H9 (cell line): ENCODE measurements around the gene FAM43B. TPM values are rescaled to one million over a fixed set of nuclear protein-coding genes. Genes with fewer than 3 reads are reported as not detected.

ENCODE experiments used
- DNase-seq: peaks from one replicate; pipeline ENCODE4 v3.0.0-alpha.2; 2017
- H2AFZ ChIP-seq: one replicate; pipeline ENCODE4 v1.6.1; 2013; ENCODE audit warnings: mild to moderate bottlenecking, low read length, control low read depth, moderate library complexity
- H2AK5ac ChIP-seq: 2 replicates; pipeline ENCODE4 v1.6.1; 2013; ENCODE audit warnings: low read length, control low read depth, mixed read lengths; ENCODE audit not compliant: insufficient read length
- H2BK120ac ChIP-seq: one replicate; pipeline ENCODE4 v1.6.1; 2013; ENCODE audit warnings: low read depth, mild to moderate bottlenecking, low read length, control low read depth, inconsistent platforms; ENCODE audit not compliant: poor library complexity, severe bottlenecking
- H2BK12ac ChIP-seq: 2 replicates; pipeline ENCODE4 v1.6.1; 2013; ENCODE audit warnings: low read length, control low read depth, mixed read lengths, low read depth; ENCODE audit not compliant: insufficient read length
- H2BK15ac ChIP-seq: 2 replicates; pipeline ENCODE4 v1.6.1; 2013; ENCODE audit warnings: low read depth, low read length, control low read depth
- H2BK20ac ChIP-seq: one replicate; pipeline ENCODE4 v1.6.1; 2013; ENCODE audit warnings: low read depth, mild to moderate bottlenecking, low read length, control low read depth, inconsistent platforms; ENCODE audit not compliant: poor library complexity, severe bottlenecking
- H2BK5ac ChIP-seq: 2 replicates; pipeline ENCODE4 v1.6.1; 2013; ENCODE audit warnings: low read length, control low read depth, mixed read lengths; ENCODE audit not compliant: insufficient read length
- H3K14ac ChIP-seq: 2 replicates; pipeline ENCODE4 v1.6.1; 2013; ENCODE audit warnings: low read length, control low read depth; ENCODE audit not compliant: insufficient read depth
- H3K18ac ChIP-seq: 2 replicates; pipeline ENCODE4 v1.6.1; 2013; ENCODE audit warnings: low read depth, mild to moderate bottlenecking, mixed read lengths, low read length, control low read depth; ENCODE audit not compliant: insufficient read length
- H3K23ac ChIP-seq: 2 replicates; pipeline ENCODE4 v1.6.1; 2013; ENCODE audit warnings: low read length, control low read depth, mixed read lengths, low read depth; ENCODE audit not compliant: insufficient read length
- H3K23me2 ChIP-seq: 2 replicates; pipeline ENCODE4 v1.6.1; 2013; ENCODE audit warnings: low read depth, mild to moderate bottlenecking, mixed read lengths, low read length, control low read depth; ENCODE audit not compliant: insufficient read length, poor library complexity, severe bottlenecking
- H3K27ac ChIP-seq: 2 replicates; pipeline ENCODE4 v1.5.1; 2013; ENCODE audit warnings: low read length, control low read depth, mixed read lengths, low read depth; ENCODE audit not compliant: insufficient read length
- H3K27me3 ChIP-seq: 2 replicates; pipeline ENCODE4 v1.6.1; 2013; ENCODE audit warnings: low read length, control low read depth, inconsistent platforms; ENCODE audit not compliant: insufficient read depth
- H3K4ac ChIP-seq: 2 replicates; pipeline ENCODE4 v1.6.1; 2013; ENCODE audit warnings: low read depth, mild to moderate bottlenecking, control low read depth, inconsistent platforms, low read length, moderate library complexity
- H3K4me1 ChIP-seq: 2 replicates; pipeline ENCODE4 v1.6.1; 2013; ENCODE audit warnings: low read length, control low read depth, inconsistent platforms; ENCODE audit not compliant: insufficient read depth
- H3K4me2 ChIP-seq: 2 replicates; pipeline ENCODE4 v1.6.1; 2013; ENCODE audit warnings: low read length, control low read depth, mixed read lengths; ENCODE audit not compliant: insufficient read length, insufficient read depth
- H3K56ac ChIP-seq: 2 replicates; pipeline ENCODE4 v1.6.1; 2013; ENCODE audit warnings: low read depth, mild to moderate bottlenecking, mixed read lengths, low read length, control low read depth; ENCODE audit not compliant: insufficient read length
- H3K79me1 ChIP-seq: 2 replicates; pipeline ENCODE4 v1.6.1; 2013; ENCODE audit warnings: low read depth, mild to moderate bottlenecking, moderate library complexity, low read length, control low read depth, inconsistent platforms; ENCODE audit not compliant: insufficient read depth, poor library complexity, severe bottlenecking
- H3K79me2 ChIP-seq: 2 replicates; pipeline ENCODE4 v1.6.1; 2013; ENCODE audit warnings: low read length, control low read depth, inconsistent platforms; ENCODE audit not compliant: insufficient read depth
- H3K9ac ChIP-seq: 2 replicates; pipeline ENCODE4 v1.6.1; 2013; ENCODE audit warnings: low read length, control low read depth, mixed read lengths; ENCODE audit not compliant: insufficient read length; ENCODE audit errors: extremely low read depth
- H3K9me3 ChIP-seq: one replicate; pipeline ENCODE4 v1.6.1; 2013; ENCODE audit warnings: low read depth, low read length, inconsistent platforms; ENCODE audit not compliant: control insufficient read depth
- H3T11ph ChIP-seq: one replicate; pipeline ENCODE4 v1.6.1; 2013; ENCODE audit warnings: mild to moderate bottlenecking, low read length, control low read depth, inconsistent platforms
- H4K20me1 ChIP-seq: one replicate; pipeline ENCODE4 v1.6.1; 2013; ENCODE audit not compliant: control insufficient read depth, insufficient read length, insufficient read depth
- H4K5ac ChIP-seq: 2 replicates; pipeline ENCODE4 v1.6.1; 2013; ENCODE audit warnings: low read depth, mild to moderate bottlenecking, mixed read lengths, low read length, control low read depth; ENCODE audit not compliant: insufficient read length
- H4K8ac ChIP-seq: replicated peaks from 2 replicates; pipeline ENCODE4 v1.6.1; 2013; ENCODE audit warnings: low read length, control low read depth, mixed read lengths, low read depth; ENCODE audit not compliant: insufficient read length
- H4K91ac ChIP-seq: 2 replicates; pipeline ENCODE4 v1.6.1; 2013; ENCODE audit warnings: low read depth, mild to moderate bottlenecking, moderate library complexity, mixed read lengths, low read length, control low read depth; ENCODE audit not compliant: insufficient read length
- H3K27ac Mint-ChIP-seq, 3 experiments: 2 replicates in 2 of 3; 3 replicates in 1 of 3; pipeline ENCODE4 v1.8.0; 2020 to 2021; ENCODE audit warnings: mixed read lengths in 3 of 3, mild to moderate bottlenecking in 1 of 3, moderate library complexity in 1 of 3
- H3K27me3 Mint-ChIP-seq: 2 replicates; pipeline ENCODE4 v1.8.0; 2021; ENCODE audit warnings: low read depth, mild to moderate bottlenecking, moderate library complexity, mixed read lengths
- H3K36me3 Mint-ChIP-seq, 3 experiments: 2 replicates in 2 of 3; 3 replicates in 1 of 3; pipeline ENCODE4 v1.8.0; 2020 to 2021; ENCODE audit warnings: low read depth in 3 of 3, mixed read lengths in 3 of 3; ENCODE audit not compliant: insufficient read depth in 1 of 3
- H3K4me1 Mint-ChIP-seq, 2 experiments: 2 replicates each; pipeline ENCODE4 v1.8.0; 2020; ENCODE audit warnings: mixed read lengths in 2 of 2
- H3K4me3 Mint-ChIP-seq, 2 experiments: 2 replicates in 1 of 2; 3 replicates in 1 of 2; pipeline ENCODE4 v1.8.0; 2020 to 2021; ENCODE audit warnings: mild to moderate bottlenecking in 2 of 2, mixed read lengths in 2 of 2, moderate library complexity in 1 of 2
- H3K9me3 Mint-ChIP-seq, 2 experiments: 2 replicates in 1 of 2; 3 replicates in 1 of 2; pipeline ENCODE4 v1.8.0; 2020; ENCODE audit warnings: mild to moderate bottlenecking in 2 of 2, mixed read lengths in 2 of 2, moderate library complexity in 1 of 2
- CTCF ChIP-seq: fragments of 200-600 bp; sonication (generic); conservative IDR thresholded peaks from 3 replicates; pipeline ENCODE4 v1.8.0; 2021; ENCODE audit warnings: antibody characterized with exemption, mild to moderate bottlenecking
- WGBS: extraction: QIAGEN DNeasy Blood & Tissue Kit; methylation state at CpG from one replicate; pipeline ENCODE4 v1.1.7; 2013; ENCODE audit warnings: missing lambda C conversion rate, low lambda C conversion rate, mixed read lengths; ENCODE audit not compliant: insufficient read length; ENCODE audit errors: extremely low coverage; 5-methylcytosine and 5-hydroxymethylcytosine counted together
- total RNA-seq: library from RNA; stranded (reverse); gene quantifications from 2 replicates; pipeline ENCODE4 v1.2.1, GENCODE V29; 2021

The FAM43B gene
- total RNA-seq, 1 experiment from 2014 or later: 0.22 TPM

- Histone ChIP-seq H3K79me2 (no peaks in the 10 kb centered on the region), H2AK5ac (no peak overlapping the region), H2AFZ (no peak overlapping the region), H3K27ac (no peak overlapping the region), H3K79me1 (no peaks in the 10 kb centered on the region), H4K20me1 (no peaks in the 10 kb centered on the region), H3T11ph (no peak overlapping the region), H3K9ac (no peak overlapping the region), H3K23ac (no peak overlapping the region), H4K5ac (no peak overlapping the region), H3K4me1 (no peaks in the 10 kb centered on the region), H3K18ac (no peak overlapping the region), H3K9me3 (no peaks in the 10 kb centered on the region), H3K14ac (no peak overlapping the region), H3K56ac (no peak overlapping the region), H2BK20ac (no peak overlapping the region), H3K23me2 (peaks cover 5% of the 10 kb centered on the region), H2BK12ac (no peak overlapping the region), H4K91ac (no peak overlapping the region), H2BK15ac (no peak overlapping the region), H4K8ac (no peak overlapping the region), H3K4ac (no peak overlapping the region), H2BK5ac (no peak overlapping the region), H3K27me3 (peaks cover 17% of the 10 kb centered on the region), H3K4me2 (no peak overlapping the region), H2BK120ac (no peak overlapping the region)
- no peaks in the 10 kb centered on the region; a peak in 1 of 5 replicates for H3K9me3 Mint-ChIP-seq
- peaks cover 0 to 2% (median 0%) of the 10 kb centered on the region in 3 experiments; a peak in 1 of 7 replicates for H3K36me3 Mint-ChIP-seq
- no peak overlapping the region for H3K4me3 Mint-ChIP-seq
- H3K4me1 Mint-ChIP-seq: peaks cover 3 to 4% of the 10 kb centered on the region in 2 experiments
- no CpG with 5 or more reads among the region's 5 CpGs for WGBS
- H3K27me3 Mint-ChIP-seq: peaks cover 40% of the 10 kb centered on the region
- no peak for DNase-seq
- H3K27ac Mint-ChIP-seq: no peak overlapping the region
- no peak for TF ChIP-seq CTCF
Measured at GRCh38 chr1:20558191-20558590, 5.8 kb downstream of the FAM43B start.
